ENCODE measurements around the gene RAB27B. TPM values are rescaled to one million over a fixed set of nuclear protein-coding genes. Genes with fewer than 3 reads are reported as not detected.
"Not testable (repeated sequence)": the region's sequence is repeated elsewhere in the genome, so short reads cannot be mapped to it uniquely, and the experiment has no call there.

RAB27B gene
- total RNA-seq, 1 donor from 2014 or later, result not detected

DNA sequence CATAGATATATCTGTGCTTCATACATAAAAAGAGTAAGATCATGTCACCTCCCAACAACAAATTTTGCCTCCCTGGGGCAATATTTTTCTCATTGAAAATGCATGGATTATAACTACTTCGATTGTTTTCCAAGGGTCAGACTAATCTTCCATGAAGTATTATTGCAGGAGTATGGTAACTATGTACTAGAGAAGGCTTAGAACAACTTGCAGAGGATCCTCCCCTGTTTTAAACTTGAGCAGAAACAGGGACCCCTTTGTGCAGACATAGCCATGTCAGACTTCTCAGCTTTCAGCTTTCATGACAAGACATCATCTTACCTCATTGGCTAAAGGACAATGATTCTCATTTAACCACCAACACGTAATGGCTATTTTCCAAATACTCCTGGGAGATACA is 13.2 kb upstream of the RAB27B start:
- no peak for DNase-seq (ENCODE audit: low read depth in 2 of 2)

GRCh38 chr18:54820785-54821275 is 7.4 kb upstream of the RAB27B start:
- not testable (repeated sequence) for DNase-seq (ENCODE audit: low read depth in 2 of 2)

GRCh38 chr18:54822872-54823845 is 5.1 kb upstream of the RAB27B start:
- DNase-seq (ENCODE audit: low read depth in 2 of 2), result no peak

DNA sequence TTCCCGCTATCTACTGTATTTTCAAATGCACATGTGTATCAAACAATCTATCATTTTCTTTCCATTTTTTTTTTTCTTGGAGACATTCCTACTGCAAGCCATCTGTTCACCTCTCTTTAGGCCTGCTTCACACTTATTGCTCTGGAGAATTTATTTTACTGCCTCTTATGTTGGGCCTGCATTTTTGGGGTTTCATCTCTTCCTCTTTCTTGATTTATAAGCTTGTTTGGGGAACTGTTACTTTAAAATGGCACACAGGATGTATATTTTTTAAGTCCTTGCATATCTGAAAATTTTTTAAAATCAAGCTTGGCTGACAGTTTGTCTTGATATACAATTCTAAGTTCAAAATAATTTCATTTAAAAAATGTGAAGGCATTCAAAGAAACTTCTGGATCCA is 3.5 kb upstream of the RAB27B start:
- no peak for DNase-seq (ENCODE audit: low read depth in 2 of 2)

- no peak for DNase-seq (ENCODE audit: low read depth in 2 of 2)
These were observed 2.5 kb upstream of the RAB27B start for GRCh38 chr18:54825601-54826344.

- no peak for DNase-seq (ENCODE audit: low read depth in 2 of 2)
These were observed 709 bp downstream of the RAB27B start for GRCh38 chr18:54828986-54829385.

GRCh38 chr18:54829856-54830255 is 1.6 kb downstream of the RAB27B start:
- no peak for DNase-seq (ENCODE audit: low read depth in 2 of 2)

DNA sequence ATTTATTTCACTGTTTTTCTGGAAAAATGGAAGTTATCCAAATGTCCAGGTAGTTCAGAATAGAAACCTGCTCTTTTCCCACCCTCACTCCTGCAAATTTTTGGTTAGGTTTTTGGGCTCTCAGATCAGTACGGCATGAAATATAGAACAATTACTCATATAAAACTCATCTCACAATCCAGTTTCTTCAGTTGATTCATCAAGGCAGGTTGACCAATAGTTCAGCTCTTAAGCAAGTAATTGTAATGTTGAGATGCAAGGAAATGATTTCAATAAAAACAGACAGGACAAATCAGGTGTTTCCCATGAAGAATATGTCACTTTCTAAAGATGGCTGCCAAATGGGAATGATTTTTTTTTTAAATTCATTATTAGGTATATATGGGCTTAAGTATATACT is 2.0 kb downstream of the RAB27B start:
- DNase-seq (ENCODE audit: low read depth in 2 of 2), result no peak

DNA sequence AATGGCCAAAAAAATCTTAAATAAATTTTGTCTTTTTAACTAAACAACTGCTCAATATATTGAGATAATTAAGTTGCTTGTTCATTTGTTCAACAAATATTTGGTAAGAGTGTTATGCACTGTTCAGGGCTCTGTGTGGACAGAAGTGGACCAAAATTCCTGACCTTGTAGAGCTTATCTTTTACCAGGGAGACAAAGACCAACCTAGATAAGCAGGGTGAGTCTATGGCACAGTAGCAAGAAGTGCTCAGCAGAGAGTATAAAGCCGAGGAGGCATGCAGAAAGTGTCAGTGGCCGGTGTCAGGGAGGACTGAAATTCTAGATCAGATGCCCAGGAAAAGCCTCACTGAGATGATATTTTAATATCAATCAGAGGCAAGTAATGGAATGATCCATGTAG is 2.6 kb downstream of the RAB27B start:
- DNase-seq (ENCODE audit: low read depth in 2 of 2), result no peak

DNA sequence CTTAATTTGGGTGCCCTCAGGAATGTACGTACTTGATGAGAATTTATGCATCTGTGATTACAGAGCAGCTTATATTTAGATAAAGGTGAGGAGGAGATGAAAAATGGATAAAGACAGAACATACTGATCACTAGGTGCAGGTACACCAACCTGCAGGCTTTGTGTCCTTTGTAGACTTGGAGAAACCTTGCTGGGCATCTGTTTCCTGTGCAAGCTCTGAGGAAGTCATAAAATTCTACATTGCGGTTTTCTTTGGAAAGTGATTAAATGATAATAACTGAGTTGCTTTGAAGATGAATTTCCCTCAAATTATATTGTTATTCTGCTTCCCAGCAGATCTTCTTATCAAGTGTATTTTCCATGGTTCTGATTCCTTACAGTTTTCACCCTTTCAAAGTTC is 7.7 kb downstream of the RAB27B start:
- no peak for DNase-seq (ENCODE audit: low read depth in 2 of 2)

- DNase-seq (ENCODE audit: low read depth in 2 of 2), result no peak
These were observed 15.0 kb downstream of the RAB27B start for GRCh38 chr18:54843314-54843713.

GRCh38 chr18:54845787-54846186 is 17.5 kb downstream of the RAB27B start:
- DNase-seq (ENCODE audit: low read depth in 2 of 2), result no peak

GRCh38 chr18:54848121-54848520 is 19.8 kb downstream of the RAB27B start:
- no peak for DNase-seq (ENCODE audit: low read depth in 2 of 2)

- DNase-seq (ENCODE audit: low read depth in 2 of 2), result no peak
These were observed 21.4 kb downstream of the RAB27B start for GRCh38 chr18:54849683-54850082.

GRCh38 chr18:54850598-54850997 is 22.3 kb downstream of the RAB27B start:
- DNase-seq (ENCODE audit: low read depth in 2 of 2), result no peak

DNA sequence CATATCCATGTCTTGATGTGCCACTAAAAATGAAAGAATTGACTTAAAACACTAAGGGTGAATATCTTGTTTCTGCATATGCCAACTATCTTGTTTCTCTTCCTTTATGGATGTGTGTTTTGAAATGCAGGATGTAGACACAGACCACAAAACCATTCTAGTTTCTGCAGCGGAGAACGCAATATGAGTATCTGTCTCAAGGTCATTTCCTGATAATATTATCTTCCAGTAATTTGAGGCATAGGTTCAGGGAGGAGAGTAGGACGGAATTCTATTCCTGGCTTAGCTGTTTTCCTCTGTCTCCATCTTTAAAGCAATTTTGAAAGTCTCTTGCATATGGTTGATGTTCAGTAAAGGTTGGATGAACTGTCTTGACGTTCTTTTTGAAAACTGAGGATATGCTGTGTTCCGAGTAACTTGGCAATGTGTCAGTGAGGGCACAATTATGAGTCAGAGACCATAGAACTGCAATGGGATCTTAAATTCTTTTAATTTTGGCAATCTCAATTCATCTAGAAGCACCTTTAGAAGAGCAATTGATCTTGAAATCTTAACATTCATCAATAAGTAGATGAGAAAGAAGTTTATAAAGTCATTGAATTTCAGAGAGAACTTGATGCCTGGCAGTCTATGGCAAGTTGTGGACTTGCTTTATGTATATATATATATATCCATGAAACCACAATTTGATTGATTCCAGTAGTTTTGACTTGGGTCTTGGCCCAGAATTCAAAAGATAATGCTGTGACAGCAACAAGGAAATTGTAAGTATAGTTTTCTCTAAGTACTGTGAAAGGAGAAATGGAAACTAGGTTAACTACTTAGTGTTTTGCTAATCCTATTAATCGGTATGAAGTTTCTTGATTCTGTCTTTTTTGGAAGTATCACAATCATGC is 24.8 kb downstream of the RAB27B start:
- DNase-seq (ENCODE audit: low read depth in 2 of 2), result no peak

DNA sequence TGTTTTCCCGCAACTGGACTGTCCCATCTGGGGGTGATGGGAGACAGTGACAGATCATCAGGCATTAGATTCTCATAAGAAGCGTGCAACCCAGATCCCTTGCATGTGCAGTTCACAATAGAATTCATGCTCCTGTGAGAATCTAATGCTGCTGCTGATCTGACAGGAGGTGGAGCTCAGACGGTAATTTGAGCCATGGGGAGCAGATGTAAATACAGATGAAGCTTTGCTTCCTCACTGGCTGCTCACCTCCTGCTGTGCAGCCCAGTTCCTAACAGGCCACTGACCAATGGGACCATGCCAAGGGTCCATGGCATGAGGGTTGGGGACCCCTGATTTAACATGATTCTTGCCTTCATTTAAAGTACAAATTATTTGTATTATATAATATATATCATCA is 26.8 kb downstream of the RAB27B start:
- not testable (repeated sequence) for DNase-seq (ENCODE audit: low read depth in 2 of 2)

DNA sequence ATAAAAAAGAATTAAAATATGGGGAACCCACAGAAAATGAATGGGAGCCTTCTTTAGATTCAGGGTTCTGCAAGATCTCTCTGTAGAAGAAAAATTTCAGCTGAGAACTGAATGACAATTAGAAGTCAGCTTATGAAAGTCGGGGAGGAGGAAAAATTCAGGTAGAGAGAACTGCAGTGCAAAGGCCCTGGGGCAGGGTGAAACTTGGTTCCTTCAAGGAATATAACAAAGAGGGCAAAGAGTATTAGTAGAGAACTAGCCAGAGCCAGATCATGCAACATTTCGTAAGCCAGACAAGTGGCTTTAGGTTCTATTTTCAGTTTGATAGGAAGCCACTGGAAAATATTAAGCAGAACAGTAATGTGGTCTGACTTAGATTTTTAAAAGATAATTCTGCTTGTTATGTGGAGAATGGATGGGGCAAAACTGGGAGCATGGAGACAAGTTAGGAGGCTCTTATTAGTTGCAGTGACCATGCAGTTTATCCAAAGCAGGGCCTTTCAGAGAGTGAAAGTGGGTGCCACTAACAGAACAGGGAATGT is 27.9 kb downstream of the RAB27B start:
- no peak for DNase-seq (ENCODE audit: low read depth in 2 of 2)

- no peak for DNase-seq (ENCODE audit: low read depth in 2 of 2)
These were observed 29.2 kb downstream of the RAB27B start for GRCh38 chr18:54857499-54857898.

DNA sequence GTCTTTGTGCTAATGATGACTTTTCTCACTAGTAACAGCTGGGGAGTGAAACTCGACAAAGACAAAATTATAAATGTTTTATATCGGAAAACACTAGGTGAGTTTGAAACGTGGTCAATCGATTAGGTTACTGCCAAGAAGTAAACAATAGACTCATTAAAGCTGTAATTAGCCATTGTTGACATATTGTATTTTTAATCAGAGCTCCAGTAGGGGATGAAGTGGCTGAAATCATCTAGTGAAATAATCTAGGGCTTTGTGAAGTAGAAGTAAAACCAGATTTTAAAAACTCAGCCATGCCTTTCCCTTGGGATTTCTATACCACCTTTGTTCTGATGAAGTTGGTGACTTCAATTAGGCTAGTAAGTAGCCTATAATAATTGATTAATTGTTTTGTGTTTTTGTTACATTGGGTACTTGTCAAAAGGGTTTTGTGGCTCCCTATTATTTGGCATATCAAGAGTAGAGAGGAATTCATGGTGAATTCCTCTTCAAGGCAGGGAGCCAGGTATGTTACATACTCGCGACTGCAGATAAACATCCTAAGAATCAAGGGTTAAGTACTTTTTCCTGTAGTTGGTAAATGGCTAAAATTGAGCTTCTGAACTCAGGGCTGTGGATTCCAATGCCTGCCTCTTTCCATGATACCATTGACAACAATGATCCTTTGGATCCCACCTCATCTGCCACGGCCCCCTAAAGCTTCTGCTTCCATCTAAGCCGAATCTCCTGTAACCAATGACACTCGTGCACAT is 31.6 kb downstream of the RAB27B start:
- no peak for DNase-seq (ENCODE audit: low read depth in 2 of 2)

Data from dermis microvascular lymphatic vessel endothelial cell (primary cell).